Measurements from ENCODE around the gene LCP1. TPM values are rescaled to one million over a fixed set of nuclear protein-coding genes. Genes with fewer than 3 reads are reported as not detected.
"Not testable (repeated sequence)": the region's sequence is repeated elsewhere in the genome, so short reads cannot be mapped to it uniquely, and the experiment has no call there.

LCP1 gene
- total RNA-seq, 1 donor from 2014 or later, result 0.53 TPM

DNA sequence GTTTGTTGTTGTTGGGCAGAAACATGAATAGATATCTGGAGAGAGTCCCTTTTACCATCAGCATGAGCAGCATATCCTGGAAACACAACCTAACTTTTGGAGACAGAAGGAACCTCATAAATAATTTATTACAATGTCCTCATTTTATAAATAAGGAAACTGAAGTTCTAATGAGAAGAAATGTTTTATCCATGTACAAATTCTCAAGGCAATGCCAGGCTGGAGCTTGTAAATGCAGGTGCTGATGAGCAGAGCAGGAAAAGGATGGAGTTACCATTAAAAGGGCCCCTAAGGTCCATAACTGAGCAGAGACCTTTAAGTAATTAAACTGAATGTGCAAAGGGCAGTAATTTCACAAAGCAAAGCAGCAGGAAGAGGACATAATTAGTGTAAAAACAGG is 17.3 kb downstream of the LCP1 start:
- H3K4me3 ChIP-seq (ENCODE audit: low read depth, low read length), result no peak overlapping the region
- H3K27me3 ChIP-seq (ENCODE audit: control insufficient read depth, insufficient read depth, low read length), result peaks cover 2% of the 10 kb centered on the region
- H3K36me3 ChIP-seq (ENCODE audit: control insufficient read depth, insufficient read depth, low read length), result no peaks in the 10 kb centered on the region
- no peak for FAIRE-seq
- no peak for DNase-seq (ENCODE audit: low read depth)
- no peak for TF ChIP-seq CTCF (IDR thresholded peaks at IDR 0.05; ENCODE audit: insufficient read depth, low read length, severe bottlenecking)

DNA sequence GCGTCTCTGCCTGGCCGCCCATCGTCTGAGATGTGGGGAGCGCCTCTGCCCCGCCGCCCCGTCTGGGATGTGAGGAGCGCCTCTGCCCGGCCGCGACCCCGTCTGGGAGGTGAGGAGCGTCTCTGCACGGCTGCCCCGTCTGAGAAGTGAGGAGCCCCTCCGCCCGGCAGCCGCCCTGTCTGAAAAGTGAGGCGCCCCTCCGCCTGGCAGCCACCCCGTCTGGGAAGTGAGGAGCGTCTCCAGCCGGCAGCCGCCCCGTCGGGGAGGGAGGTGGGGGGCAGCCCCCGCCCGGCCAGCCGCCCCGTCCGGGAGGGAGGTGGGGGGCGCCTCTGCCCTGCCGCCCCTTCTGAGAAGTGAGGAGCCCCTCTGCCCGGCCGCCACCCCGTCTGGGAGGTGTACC is 19.2 kb downstream of the LCP1 start:
- DNase-seq (ENCODE audit: low read depth); H3K36me3 ChIP-seq (ENCODE audit: control insufficient read depth, insufficient read depth, low read length); H3K4me3 ChIP-seq (ENCODE audit: low read depth, low read length); FAIRE-seq; H3K27me3 ChIP-seq (ENCODE audit: control insufficient read depth, insufficient read depth, low read length): not testable (repeated sequence)

DNA sequence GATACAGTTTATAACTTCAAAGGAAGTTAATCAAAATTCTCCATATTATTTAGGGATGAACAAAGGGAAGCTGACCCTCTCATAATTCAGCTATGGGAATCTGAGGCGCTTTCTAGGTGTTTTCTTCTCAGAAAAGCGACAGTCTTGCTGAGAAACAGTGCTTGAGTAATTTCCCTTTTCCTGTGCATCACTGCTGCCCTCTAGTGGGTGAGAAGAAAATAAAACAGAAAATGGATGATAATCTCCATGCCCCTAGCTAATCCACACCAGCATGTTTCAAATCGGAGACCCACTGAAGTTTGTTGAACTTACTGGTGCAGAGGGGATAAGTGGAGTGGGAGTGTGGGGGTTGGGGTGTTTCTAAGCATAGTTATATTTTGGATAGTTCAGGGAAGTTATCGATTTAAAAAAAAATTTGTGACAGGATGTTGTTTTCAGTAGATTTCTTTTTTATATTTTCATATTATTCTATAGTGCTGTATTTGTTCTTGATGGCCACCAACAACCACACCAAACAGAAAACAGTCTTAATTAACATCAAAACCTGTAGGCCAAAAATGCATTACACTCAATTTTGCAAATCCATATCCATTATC is 21.4 kb downstream of the LCP1 start:
- H3K27me3 ChIP-seq (ENCODE audit: control insufficient read depth, insufficient read depth, low read length), result peaks cover 2% of the 10 kb centered on the region
- no peak overlapping the region for H3K4me3 ChIP-seq (ENCODE audit: low read depth, low read length)
- peak; percentile 56 for DNase-seq (ENCODE audit: low read depth)
- no peaks in the 10 kb centered on the region for H3K36me3 ChIP-seq (ENCODE audit: control insufficient read depth, insufficient read depth, low read length)
- no peak for FAIRE-seq
- peak; percentile 70 for TF ChIP-seq CTCF (IDR thresholded peaks at IDR 0.05; ENCODE audit: insufficient read depth, low read length, severe bottlenecking)

DNA sequence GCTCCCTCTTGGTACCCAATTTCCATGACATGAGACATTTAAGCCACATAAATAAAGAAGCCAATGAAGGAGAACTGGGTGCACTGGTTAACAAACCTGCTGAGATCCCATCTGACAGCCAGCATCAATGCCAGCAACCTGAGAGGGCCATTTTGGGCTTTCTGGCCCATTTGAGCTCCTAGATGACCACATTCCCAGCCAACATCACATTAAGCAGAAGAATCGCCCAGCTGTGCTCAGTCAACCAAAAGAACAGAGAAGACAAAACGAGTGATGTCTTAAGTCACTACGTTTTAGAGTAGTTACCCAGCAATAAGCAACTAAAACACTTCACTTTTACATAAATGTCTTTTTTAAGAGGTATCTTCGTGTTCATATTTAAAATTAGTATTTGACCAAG is 21.9 kb downstream of the LCP1 start:
- Histone ChIP-seq H3K36me3 (ENCODE audit: control insufficient read depth, insufficient read depth, low read length) (no peaks in the 10 kb centered on the region), H3K27me3 (ENCODE audit: control insufficient read depth, insufficient read depth, low read length) (no peaks in the 10 kb centered on the region), H3K4me3 (ENCODE audit: low read depth, low read length) (no peak overlapping the region)
- DNase-seq (ENCODE audit: low read depth), result no peak
- no peak for TF ChIP-seq CTCF (IDR thresholded peaks at IDR 0.05; ENCODE audit: insufficient read depth, low read length, severe bottlenecking)
- no peak for FAIRE-seq

GRCh38 chr13:46158983-46159382 is 23.0 kb downstream of the LCP1 start:
- no peak for DNase-seq (ENCODE audit: low read depth)

DNA sequence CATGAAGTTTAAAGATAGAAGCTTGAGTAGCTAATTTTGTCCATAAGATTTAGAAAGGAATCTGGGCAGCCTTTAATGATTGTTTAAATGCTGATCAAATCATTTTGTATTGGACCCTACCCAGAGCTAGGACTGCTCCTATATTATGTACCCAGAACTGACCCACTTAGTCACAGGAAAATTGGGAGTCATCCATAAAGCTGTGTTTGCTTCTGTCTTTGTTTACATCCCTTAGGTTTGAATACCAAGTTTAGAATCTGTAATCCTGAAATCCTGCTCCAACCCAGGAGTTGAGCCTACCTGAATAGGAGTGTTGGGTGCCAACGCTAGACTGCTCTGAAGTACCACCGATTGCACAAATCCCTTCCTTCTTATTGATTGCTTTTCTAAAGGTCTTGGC is 23.8 kb downstream of the LCP1 start:
- no peaks in the 10 kb centered on the region for H3K36me3 ChIP-seq (ENCODE audit: control insufficient read depth, insufficient read depth, low read length)
- H3K27me3 ChIP-seq (ENCODE audit: control insufficient read depth, insufficient read depth, low read length), result no peaks in the 10 kb centered on the region
- DNase-seq (ENCODE audit: low read depth) (no peak), FAIRE-seq (no peak)
- no peak overlapping the region for H3K4me3 ChIP-seq (ENCODE audit: low read depth, low read length)
- no peak for TF ChIP-seq CTCF (IDR thresholded peaks at IDR 0.05; ENCODE audit: insufficient read depth, low read length, severe bottlenecking)

More at GRCh38 chr13:46158983-46159382, 23.0 kb downstream of the LCP1 start:
- Histone ChIP-seq H3K4me3 (ENCODE audit: low read depth, low read length) (no peak overlapping the region), H3K36me3 (ENCODE audit: control insufficient read depth, insufficient read depth, low read length) (no peaks in the 10 kb centered on the region), H3K27me3 (ENCODE audit: control insufficient read depth, insufficient read depth, low read length) (no peaks in the 10 kb centered on the region)
- FAIRE-seq, result no peak
- no peak for TF ChIP-seq CTCF (IDR thresholded peaks at IDR 0.05; ENCODE audit: insufficient read depth, low read length, severe bottlenecking)
